ENCODE measurements around the gene IRX2.

The IRX2 gene

GRCh38 chr5:2751592-2752021 lies at the start of gene IRX2:
IRX2 (minus strand) TSS chr5:2751677; CDS start chr5:2751413, 264 bp downstream.
- no peak for DNase-seq

GRCh38 chr5:2800035-2800434 lies 48.6 kb upstream of the IRX2 start:
- DNase-seq = no peak

GRCh38 chr5:2797981-2798380 lies 46.5 kb upstream of the IRX2 start:
- no peak for DNase-seq

- no peak for DNase-seq
Observed at GRCh38 chr5:2797160-2797559, 45.7 kb upstream of the IRX2 start.

GRCh38 chr5:2783223-2783622 lies 31.7 kb upstream of the IRX2 start:
- no peak for DNase-seq

- no peak for DNase-seq
Observed at GRCh38 chr5:2782658-2783057, 31.2 kb upstream of the IRX2 start.

GRCh38 chr5:2780421-2781171 lies 29.1 kb upstream of the IRX2 start:
- DNase-seq = no peak

- DNase-seq = no peak
Observed at GRCh38 chr5:2779459-2779858, 28.0 kb upstream of the IRX2 start.

- no peak for DNase-seq
Observed at GRCh38 chr5:2776337-2777302, 25.1 kb upstream of the IRX2 start.

- DNase-seq = no peak
Observed at GRCh38 chr5:2773327-2773726, 21.9 kb upstream of the IRX2 start.

- DNase-seq = no peak
Observed at GRCh38 chr5:2767089-2767488, 15.6 kb upstream of the IRX2 start.

- DNase-seq = no peak
Observed at GRCh38 chr5:2764581-2764980, 13.1 kb upstream of the IRX2 start.

GRCh38 chr5:2763533-2763794 lies 12.0 kb upstream of the IRX2 start:
- DNase-seq = no peak

GRCh38 chr5:2762744-2763532 lies 11.5 kb upstream of the IRX2 start:
- no peak for DNase-seq

- no peak for DNase-seq
Observed at GRCh38 chr5:2761921-2762488, 10.5 kb upstream of the IRX2 start.

GRCh38 chr5:2759696-2760461 lies 8.4 kb upstream of the IRX2 start:
- no peak for DNase-seq

- DNase-seq = no peak
Observed at GRCh38 chr5:2759091-2759490, 7.6 kb upstream of the IRX2 start.

GRCh38 chr5:2758632-2759031 lies 7.2 kb upstream of the IRX2 start:
- DNase-seq = no peak

- DNase-seq = no peak
Observed at GRCh38 chr5:2757563-2758351, 6.3 kb upstream of the IRX2 start.

- no peak for DNase-seq
Observed at GRCh38 chr5:2756211-2757152, 5.0 kb upstream of the IRX2 start.
